ENCODE data around the gene RETN.
"Not testable (repeated sequence)": the region's sequence is repeated elsewhere in the genome, so short reads cannot be mapped to it uniquely, and the experiment has no call there.

RETN gene

DNA sequence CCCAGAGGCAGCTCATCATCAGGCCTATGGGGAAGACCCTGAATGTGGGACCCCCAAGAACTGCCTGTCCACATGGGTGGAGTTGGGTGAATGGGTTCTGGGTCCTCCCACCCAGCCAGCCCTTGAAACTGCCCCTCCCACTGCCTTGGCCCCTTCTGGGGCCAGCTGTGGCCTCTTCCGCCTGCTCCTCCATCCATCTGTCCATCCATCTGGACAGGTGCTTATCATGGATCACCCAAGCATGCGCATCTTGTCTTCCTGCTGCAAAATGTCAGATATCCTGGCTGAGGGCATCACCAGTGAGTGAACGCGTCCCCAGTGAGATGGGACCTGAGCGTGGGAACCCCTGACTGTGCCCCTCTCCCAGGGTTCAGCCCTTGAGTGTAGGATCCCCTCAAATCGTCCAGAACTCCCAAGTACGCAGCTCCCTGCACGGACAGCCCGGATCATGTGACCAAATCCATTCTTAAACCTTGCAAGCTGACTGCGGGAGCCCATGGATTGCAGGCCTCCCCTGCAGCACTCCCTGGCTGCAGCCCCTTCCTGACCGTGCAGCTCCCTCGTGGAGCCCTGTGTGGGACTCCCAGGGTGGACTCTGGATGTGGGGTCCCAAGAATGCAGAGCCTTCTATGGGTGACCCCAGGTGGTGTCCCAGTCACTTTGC, 29.9 kb upstream of the RETN start:
- no peak for DNase-seq

GRCh38 chr19:7639863-7640348, 28.9 kb upstream of the RETN start:
- no peak for DNase-seq

GRCh38 chr19:7640803-7641202, 28.0 kb upstream of the RETN start:
- no peak for DNase-seq

- DNase-seq, result no peak
These were observed 27.3 kb upstream of the RETN start for GRCh38 chr19:7641290-7642276.

- DNase-seq, result no peak
These were observed 26.4 kb upstream of the RETN start for GRCh38 chr19:7642295-7643030.

GRCh38 chr19:7643031-7643415, 25.8 kb upstream of the RETN start:
- DNase-seq, result no peak

- not testable (repeated sequence) for DNase-seq
These were observed 25.0 kb upstream of the RETN start for GRCh38 chr19:7643629-7644549.

- DNase-seq, result no peak
These were observed 24.3 kb upstream of the RETN start for GRCh38 chr19:7644550-7644877.

- no peak for DNase-seq
These were observed 23.7 kb upstream of the RETN start for GRCh38 chr19:7645163-7645562.

DNA sequence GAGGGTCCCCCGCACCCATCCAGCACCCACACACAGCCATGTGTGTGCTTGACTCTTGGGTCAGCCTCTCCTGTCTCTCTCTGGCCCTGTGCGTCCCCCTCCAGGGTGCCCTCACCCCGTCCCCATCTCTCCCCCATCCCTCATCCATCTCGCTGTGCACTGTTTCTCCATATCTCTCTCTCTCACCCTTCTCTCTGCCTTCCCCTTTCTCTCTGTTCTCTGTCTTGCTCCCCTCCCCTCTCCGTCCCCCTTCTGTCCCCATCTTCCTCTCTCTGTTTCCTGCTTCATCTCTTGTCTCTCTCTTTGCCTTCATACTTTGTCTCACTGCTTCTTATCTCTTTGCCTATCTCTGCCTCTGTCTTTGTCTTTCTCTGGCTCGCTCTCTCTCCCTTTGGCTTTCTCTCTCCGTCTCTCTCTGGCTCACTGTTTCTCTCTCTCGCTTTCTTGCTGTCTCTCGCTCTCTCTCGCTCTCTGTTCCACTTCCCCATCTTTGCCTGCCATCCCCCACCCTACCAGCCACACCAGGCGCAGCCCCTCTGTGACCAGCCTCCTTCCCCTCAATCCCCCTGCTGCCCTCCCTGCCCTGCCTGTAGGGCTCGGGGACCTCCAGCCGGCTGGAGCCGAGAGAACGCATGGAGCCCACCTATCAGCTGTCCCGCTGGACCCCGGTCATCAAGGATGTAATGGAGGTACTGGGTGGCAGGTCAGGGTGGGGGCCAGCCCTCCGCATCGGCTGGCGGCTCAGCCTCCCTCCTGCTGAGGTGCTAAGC, 23.0 kb upstream of the RETN start:
- no peak for DNase-seq

- DNase-seq, result no peak
These were observed 22.5 kb upstream of the RETN start for GRCh38 chr19:7646426-7646700.

GRCh38 chr19:7647156-7647555, 21.7 kb upstream of the RETN start:
- no peak for DNase-seq

DNA sequence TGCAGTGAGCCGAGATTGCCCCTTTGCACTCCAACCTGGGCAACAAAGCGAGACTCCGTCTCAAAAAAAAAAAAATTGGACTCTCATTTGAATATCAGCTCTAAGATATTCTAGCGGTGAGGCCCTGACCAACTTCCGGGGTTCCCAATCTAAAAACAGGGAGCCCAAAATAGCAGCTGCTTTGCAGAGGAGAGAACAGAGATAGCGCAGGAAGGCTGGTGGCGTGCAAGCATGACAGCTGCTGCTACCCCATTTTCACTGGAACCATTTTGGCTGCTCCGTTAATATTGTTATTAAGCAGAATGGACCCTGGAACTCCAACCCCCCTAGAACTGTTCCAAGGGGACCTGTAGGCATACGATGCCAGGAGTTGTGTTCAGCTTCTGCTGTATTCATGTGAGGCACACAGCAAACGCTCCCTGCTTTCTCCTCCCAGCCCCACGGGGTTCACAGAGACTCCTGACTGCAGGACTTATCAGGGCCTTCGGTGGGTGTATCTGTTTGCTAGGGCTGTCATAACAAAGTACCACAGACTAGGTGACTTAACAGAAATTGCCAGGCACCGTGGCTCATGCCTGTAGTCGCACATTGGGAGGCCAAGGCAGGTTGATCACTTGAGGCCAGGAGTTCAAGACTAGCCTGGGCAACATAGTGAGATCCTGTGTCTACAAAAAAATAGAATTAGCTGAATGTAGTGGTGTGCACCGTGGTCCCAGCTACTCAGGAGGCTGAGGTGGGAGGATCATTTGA, 20.4 kb upstream of the RETN start:
- DNase-seq, result no peak

- DNase-seq, result no peak
These were observed 18.7 kb upstream of the RETN start for GRCh38 chr19:7650148-7650547.

DNA sequence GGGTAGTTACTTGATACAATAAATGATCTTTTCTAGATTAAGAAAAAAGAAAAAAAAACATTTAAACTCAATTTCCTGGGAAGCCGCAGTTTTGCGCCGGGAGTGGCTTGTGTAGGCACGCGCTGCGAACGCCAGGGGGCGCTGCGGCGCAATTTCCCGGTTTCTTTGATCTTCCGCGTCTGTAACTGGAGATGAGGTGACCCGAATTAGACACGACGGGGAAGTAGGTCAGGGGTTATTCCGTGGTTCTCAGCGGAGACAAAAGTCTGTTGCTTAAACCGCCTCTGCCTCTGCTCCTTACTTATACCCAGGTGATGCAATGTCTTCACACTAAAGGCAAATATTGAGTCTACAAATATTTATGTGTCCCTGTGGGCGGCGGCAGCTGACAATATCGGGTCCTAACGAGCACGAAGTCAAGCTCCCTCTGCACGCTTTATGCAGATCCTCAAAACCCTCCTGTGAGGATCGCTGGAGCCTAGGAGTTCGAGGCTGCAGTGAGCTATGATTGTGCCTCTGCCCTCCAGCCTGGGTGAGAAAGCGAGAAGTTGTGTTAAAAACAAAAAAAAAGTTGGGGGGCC, 16.7 kb upstream of the RETN start:
- peak; percentile 57 for DNase-seq

GRCh38 chr19:7654401-7654800, 14.4 kb upstream of the RETN start:
- no peak for DNase-seq

DNA sequence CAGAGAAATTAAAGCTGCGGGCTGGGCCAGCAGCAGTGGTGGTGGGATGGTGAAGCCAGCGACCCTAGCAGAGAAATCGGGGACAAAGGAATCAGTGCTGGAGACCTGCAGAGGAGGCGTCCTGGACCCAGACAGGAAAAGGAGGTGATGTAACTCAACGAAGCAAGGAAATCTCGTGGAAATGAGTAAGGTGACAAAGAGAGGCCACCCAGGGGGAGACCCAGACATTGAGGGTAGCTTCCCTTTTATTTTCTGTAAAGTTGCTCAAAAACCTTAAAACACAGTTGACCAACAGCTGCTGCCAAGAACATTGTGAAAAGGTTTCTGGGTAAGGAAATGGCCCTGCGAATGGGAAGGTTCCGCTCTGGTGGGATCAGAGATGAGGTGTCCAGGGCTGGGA, 13.3 kb upstream of the RETN start:
- DNase-seq, result no peak

- no peak for DNase-seq
These were observed 11.6 kb upstream of the RETN start for GRCh38 chr19:7657131-7657751.

- DNase-seq, result no peak
These were observed 10.6 kb upstream of the RETN start for GRCh38 chr19:7658219-7658686.
